ENCODE measurements around the gene DENND5A. TPM values are rescaled to one million over a fixed set of nuclear protein-coding genes. Genes with fewer than 3 reads are reported as not detected.
"Not testable (repeated sequence)": the region's sequence is repeated elsewhere in the genome, so short reads cannot be mapped to it uniquely, and the experiment has no call there.

DENND5A gene
- total RNA-seq, 4 donors from 2014 or later = 103 to 135 (median 108) TPM

DNA sequence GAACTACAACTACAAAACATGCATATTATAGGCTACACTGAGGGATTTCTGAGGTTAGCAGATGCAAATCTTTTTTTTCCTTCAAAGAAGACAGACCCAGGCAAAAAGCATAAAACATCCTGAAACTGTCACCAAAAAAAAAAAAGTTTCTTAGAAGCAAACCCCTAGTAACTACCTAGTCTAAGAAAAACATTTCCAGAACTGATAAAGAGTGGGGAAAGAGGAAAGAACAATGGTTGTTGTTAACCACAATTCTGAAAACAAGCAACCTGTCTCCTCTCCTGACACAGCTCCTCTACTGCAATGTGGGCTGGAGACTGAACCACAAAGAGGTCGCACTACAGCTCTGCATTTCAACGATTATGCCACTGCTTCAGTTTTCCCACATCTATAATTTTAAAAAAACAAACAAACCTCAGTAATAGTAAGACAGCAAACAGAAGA is 15.0 kb downstream of the DENND5A start:
- no peak for DNase-seq (ENCODE audit: extremely low spot score)
- TF ChIP-seq, protein P1, sequence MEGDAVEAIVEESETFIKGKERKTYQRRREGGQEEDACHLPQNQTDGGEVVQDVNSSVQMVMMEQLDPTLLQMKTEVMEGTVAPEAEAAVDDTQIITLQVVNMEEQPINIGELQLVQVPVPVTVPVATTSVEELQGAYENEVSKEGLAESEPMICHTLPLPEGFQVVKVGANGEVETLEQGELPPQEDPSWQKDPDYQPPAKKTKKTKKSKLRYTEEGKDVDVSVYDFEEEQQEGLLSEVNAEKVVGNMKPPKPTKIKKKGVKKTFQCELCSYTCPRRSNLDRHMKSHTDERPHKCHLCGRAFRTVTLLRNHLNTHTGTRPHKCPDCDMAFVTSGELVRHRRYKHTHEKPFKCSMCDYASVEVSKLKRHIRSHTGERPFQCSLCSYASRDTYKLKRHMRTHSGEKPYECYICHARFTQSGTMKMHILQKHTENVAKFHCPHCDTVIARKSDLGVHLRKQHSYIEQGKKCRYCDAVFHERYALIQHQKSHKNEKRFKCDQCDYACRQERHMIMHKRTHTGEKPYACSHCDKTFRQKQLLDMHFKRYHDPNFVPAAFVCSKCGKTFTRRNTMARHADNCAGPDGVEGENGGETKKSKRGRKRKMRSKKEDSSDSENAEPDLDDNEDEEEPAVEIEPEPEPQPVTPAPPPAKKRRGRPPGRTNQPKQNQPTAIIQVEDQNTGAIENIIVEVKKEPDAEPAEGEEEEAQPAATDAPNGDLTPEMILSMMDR (IDR thresholded peaks at IDR 0.05) = no peak
- no peak for TF ChIP-seq POLR2A (IDR thresholded peaks at IDR 0.05; ENCODE audit: low read depth)
- TF ChIP-seq EP300 (IDR thresholded peaks at IDR 0.05) = no peak
- no peak for TF ChIP-seq POLR2AphosphoS5 (IDR thresholded peaks at IDR 0.05)
- WGBS = 46% methylated on average over 2 of the region's 2 CpGs
- Histone ChIP-seq H3K4me1 (peaks cover 23 to 48% (median 37%) of the 10 kb centered on the region in 4 donors), H3K27me3 (no peaks in the 10 kb centered on the region), H3K4me3 (no peak overlapping the region), H3K36me3 (peaks cover 0 to 6% (median 2%) of the 10 kb centered on the region in 4 donors), H3K27ac (replicated peaks in 1 of 4) (no peak overlapping the region), H3K9me3 (no peaks in the 10 kb centered on the region)
- intact Hi-C loops (cut with DNase I) = no loop called here

DNA sequence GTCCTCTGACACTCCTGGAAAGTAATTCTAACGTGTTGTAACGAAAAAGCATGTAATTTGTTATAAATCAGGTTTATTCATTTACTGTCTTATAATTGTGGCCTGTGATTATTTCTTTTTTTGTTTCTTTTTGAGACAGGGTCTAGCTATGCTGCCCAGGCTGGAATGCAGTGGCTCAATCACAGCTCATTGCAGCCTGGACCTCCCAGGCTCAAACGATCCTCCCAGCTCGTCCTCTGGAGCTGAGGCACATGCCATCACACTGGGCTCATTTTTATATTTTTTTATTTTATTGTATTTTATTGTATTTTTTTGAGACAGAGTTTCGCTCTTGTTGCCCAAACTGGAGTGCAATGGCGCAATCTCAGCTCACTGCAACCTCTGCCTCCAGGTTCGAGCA is 15.9 kb downstream of the DENND5A start:
- no peak for DNase-seq (ENCODE audit: extremely low spot score)
- TF ChIP-seq EP300 (IDR thresholded peaks at IDR 0.05) (no peak), POLR2AphosphoS5 (IDR thresholded peaks at IDR 0.05) (no peak), POLR2A (IDR thresholded peaks at IDR 0.05; ENCODE audit: low read depth) (no peak)
- TF ChIP-seq, protein P1 (IDR thresholded peaks at IDR 0.05) = no peak
- H3K4me3 ChIP-seq = no peak overlapping the region
- H3K36me3 ChIP-seq = no peaks in the 10 kb centered on the region
- intact Hi-C loops (cut with DNase I) = no loop called here
- H3K4me1 ChIP-seq = peaks cover 23 to 54% (median 36%) of the 10 kb centered on the region in 4 donors
- H3K27ac ChIP-seq (replicated peaks in 1 of 4) = no peak overlapping the region
- H3K27me3 ChIP-seq = no peaks in the 10 kb centered on the region
- H3K9me3 ChIP-seq = no peaks in the 10 kb centered on the region
- 94% methylated on average over 7 of the region's 7 CpGs for WGBS

DNA sequence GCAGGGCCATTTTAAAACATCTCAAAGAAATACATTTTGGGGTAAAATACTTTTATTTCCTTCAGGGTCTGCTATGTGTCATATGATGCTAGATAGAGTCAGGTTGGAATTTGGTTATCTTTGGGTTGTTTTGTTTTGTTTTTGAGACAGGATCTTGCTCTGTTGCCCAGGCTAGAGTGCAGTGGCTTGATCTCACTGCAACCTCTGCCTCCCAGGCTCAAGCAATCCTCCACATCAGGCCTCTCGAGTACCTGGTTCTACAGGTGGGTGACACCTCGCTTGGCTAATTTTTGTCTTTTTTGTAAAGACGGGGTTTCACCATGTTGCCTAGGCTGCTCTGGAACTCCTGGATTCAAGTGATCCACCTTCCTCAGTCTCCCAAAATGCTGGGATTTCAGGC is 17.3 kb downstream of the DENND5A start:
- H3K9me3 ChIP-seq = no peaks in the 10 kb centered on the region
- H3K4me1 ChIP-seq = peaks cover 16 to 44% (median 28%) of the 10 kb centered on the region in 4 donors
- WGBS = 98% methylated on average over 3 of the region's 3 CpGs
- H3K27ac ChIP-seq (replicated peaks in 1 of 4) = no peak overlapping the region
- no peak for DNase-seq (ENCODE audit: extremely low spot score)
- H3K36me3 ChIP-seq = no peaks in the 10 kb centered on the region
- no peaks in the 10 kb centered on the region for H3K27me3 ChIP-seq
- no peak overlapping the region for H3K4me3 ChIP-seq
- TF ChIP-seq, protein P1 (IDR thresholded peaks at IDR 0.05) = no peak
- no peak for TF ChIP-seq POLR2AphosphoS5 (IDR thresholded peaks at IDR 0.05)
- TF ChIP-seq POLR2A (IDR thresholded peaks at IDR 0.05; ENCODE audit: low read depth) = no peak
- no peak for TF ChIP-seq EP300 (IDR thresholded peaks at IDR 0.05)
- intact Hi-C loops (cut with DNase I) = no loop called here

- DNase-seq (ENCODE audit: extremely low spot score); H3K36me3 ChIP-seq; H3K9me3 ChIP-seq; intact Hi-C loops (cut with DNase I); H3K27me3 ChIP-seq; H3K27ac ChIP-seq (replicated peaks in 1 of 4); H3K4me3 ChIP-seq: not testable (repeated sequence)
- H3K4me1 ChIP-seq = peaks cover 14 to 39% (median 35%) of the 10 kb centered on the region in 4 donors
- WGBS = 91% methylated on average over 10 of the region's 10 CpGs
Measured at GRCh38 chr11:9236242-9236641, 28.9 kb downstream of the DENND5A start.

- Histone ChIP-seq H3K27ac (replicated peaks in 1 of 4) (peak overlapping the region in 2 of 4 donors; percentile 61 to 68), H3K27me3 (no peaks in the 10 kb centered on the region), H3K36me3 (no peaks in the 10 kb centered on the region), H3K9me3 (no peaks in the 10 kb centered on the region), H3K4me1 (peaks cover 29 to 51% (median 45%) of the 10 kb centered on the region in 4 donors), H3K4me3 (no peak overlapping the region)
- intact Hi-C loops (cut with DNase I) = no loop called here
- 69% methylated on average over 3 of the region's 3 CpGs for WGBS
- no peak for DNase-seq (ENCODE audit: extremely low spot score)
- TF ChIP-seq EP300 (IDR thresholded peaks at IDR 0.05) (no peak), POLR2A (IDR thresholded peaks at IDR 0.05; ENCODE audit: low read depth) (no peak), POLR2AphosphoS5 (IDR thresholded peaks at IDR 0.05) (no peak)
- TF ChIP-seq, protein P1 (IDR thresholded peaks at IDR 0.05) = no peak
Measured at GRCh38 chr11:9232482-9232881, 32.7 kb downstream of the DENND5A start.

Measured in esophagus muscularis mucosa (tissue), 4 donors.